HEK293 (cell line): ENCODE data around the gene STAMBPL1.

Source experiments
- CTCF ChIA-PET: fragments of 350-600 bp; formaldehyde crosslinking; extraction: SDS; loops from one replicate; lab custom pipeline; 2021; ENCODE audit warnings: antibody characterized with exemption; lab: Yijun Ruan, JAX
- POLR2A ChIA-PET: fragments of 300-600 bp; formaldehyde crosslinking; extraction: SDS; loops from one replicate; lab custom pipeline; 2020; ENCODE audit warnings: antibody characterized with exemption, inconsistent platforms; lab: Yijun Ruan, JAX
- H3K27ac ChIP-seq: fragments of 200-500 bp; sonication (Bioruptor generic); 2 replicates; pipeline ENCODE4 v1.5.1; 2014; ENCODE audit warnings: low read depth, low read length, control low read depth, inconsistent platforms; ENCODE audit errors: extremely low read depth
- H3K36me3 ChIP-seq, 2 experiments: fragments of 200-500 bp in 1 of 2; sonication (Bioruptor generic) in 1 of 2; 1 replicate in 1 of 2; 2 replicates in 1 of 2; pipeline ENCODE4 v1.5.1; 2014 to 2017; ENCODE audit warnings: inconsistent platforms in 2 of 2, low read length in 2 of 2; ENCODE audit not compliant: control insufficient read depth in 2 of 2, insufficient read depth in 1 of 2
- H3K4me1 ChIP-seq: fragments of 200-500 bp; sonication (Bioruptor generic); 2 replicates; pipeline ENCODE4 v1.5.1; 2014; ENCODE audit warnings: mild to moderate bottlenecking, low read length, inconsistent platforms; ENCODE audit not compliant: control insufficient read depth, insufficient read depth
- H3K4me3 ChIP-seq: 2 replicates; pipeline ENCODE4 v1.5.1; 2011; ENCODE audit warnings: low read depth, mild to moderate bottlenecking, control low read depth, low read length, moderate library complexity
- H3K9me3 ChIP-seq: fragments of 200-500 bp; sonication (Bioruptor generic); 2 replicates; pipeline ENCODE4 v1.5.1; 2014; ENCODE audit warnings: low read depth, low read length, inconsistent platforms; ENCODE audit not compliant: control insufficient read depth, insufficient read depth
- GLIS1 ChIP-seq: fragments of 450-650 bp; formaldehyde crosslinking; IDR thresholded peaks from 2 replicates; pipeline ENCODE4 v1.5.1; 2016; ENCODE audit warnings: missing biosample characterization, missing genetic modification characterization
- MEIS1 ChIP-seq: sonication (generic); formaldehyde crosslinking; IDR thresholded peaks from 2 replicates; pipeline ENCODE4 v1.8.1; 2022; ENCODE audit warnings: missing genetic modification reagents, mild to moderate bottlenecking, borderline replicate concordance
- ZBTB1 ChIP-seq: fragments of 450-650 bp; formaldehyde crosslinking; IDR thresholded peaks from 2 replicates; pipeline ENCODE4 v1.5.1; 2016; ENCODE audit warnings: missing biosample characterization, missing genetic modification characterization
- ZBTB49 ChIP-seq: fragments of 450-650 bp; formaldehyde crosslinking; IDR thresholded peaks from 2 replicates; pipeline ENCODE4 v1.5.1; 2016; ENCODE audit warnings: missing biosample characterization, missing genetic modification characterization, low read depth
- ZIC2 ChIP-seq: fragments of 450-650 bp; formaldehyde crosslinking; IDR thresholded peaks from 2 replicates; pipeline ENCODE4 v1.5.1; 2016; ENCODE audit warnings: missing biosample characterization, missing genetic modification characterization
- ZNF174 ChIP-seq: fragments of 450-650 bp; formaldehyde crosslinking; IDR thresholded peaks from 2 replicates; pipeline ENCODE4 v1.5.0; 2017; ENCODE audit warnings: missing biosample characterization, mild to moderate bottlenecking, missing genetic modification characterization
- ZNF510 ChIP-seq: fragments of 450-650 bp; formaldehyde crosslinking; IDR thresholded peaks from 2 replicates; pipeline ENCODE4 v1.5.1; 2018; ENCODE audit warnings: mild to moderate bottlenecking, missing genetic modification characterization, missing biosample characterization; ENCODE audit not compliant: insufficient replicate concordance
- ZNF530 ChIP-seq: fragments of 450-650 bp; formaldehyde crosslinking; IDR thresholded peaks from 2 replicates; pipeline ENCODE4 v1.5.1; 2016; ENCODE audit warnings: low read depth, missing biosample characterization, missing genetic modification characterization
- ZNF548 ChIP-seq: fragments of 450-650 bp; formaldehyde crosslinking; IDR thresholded peaks from 2 replicates; pipeline ENCODE4 v1.5.1; 2016; ENCODE audit warnings: missing biosample characterization, missing genetic modification characterization
- ZNF600 ChIP-seq: fragments of 450-650 bp; formaldehyde crosslinking; IDR thresholded peaks from 2 replicates; pipeline ENCODE4 v1.5.1; 2016; ENCODE audit warnings: missing biosample characterization, missing genetic modification characterization
- ZNF658 ChIP-seq: fragments of 450-650 bp; formaldehyde crosslinking; IDR thresholded peaks from 2 replicates; pipeline ENCODE4; 2016; ENCODE audit warnings: missing biosample characterization, missing genetic modification characterization
- ZNF791 ChIP-seq: fragments of 450-650 bp; formaldehyde crosslinking; IDR thresholded peaks from 2 replicates; pipeline ENCODE4 v1.5.1; 2016; ENCODE audit warnings: missing biosample characterization, missing genetic modification characterization
- TF ChIP-seq, protein P1 (sequence below): fragments of 450-650 bp; formaldehyde crosslinking; IDR thresholded peaks from 2 replicates; pipeline ENCODE4 v1.5.1; 2016; ENCODE audit warnings: missing biosample characterization, missing genetic modification characterization, low read depth
- TF ChIP-seq, protein P2 (sequence below): fragments of 450-650 bp; formaldehyde crosslinking; IDR thresholded peaks from 2 replicates; pipeline ENCODE4 v1.5.1; 2016; ENCODE audit warnings: missing biosample characterization, missing genetic modification characterization
- TF ChIP-seq, protein P3 (sequence below): sonication (generic); formaldehyde crosslinking; IDR thresholded peaks from 2 replicates; pipeline ENCODE4 v1.8.1; 2022; ENCODE audit warnings: mild to moderate bottlenecking, moderate library complexity, missing genetic modification reagents
- TF ChIP-seq, protein P4 (sequence below): fragments of 450-650 bp; formaldehyde crosslinking; IDR thresholded peaks from 2 replicates; pipeline ENCODE4 v1.5.1; 2016; ENCODE audit warnings: missing biosample characterization, missing genetic modification characterization

Gene STAMBPL1

DNA sequence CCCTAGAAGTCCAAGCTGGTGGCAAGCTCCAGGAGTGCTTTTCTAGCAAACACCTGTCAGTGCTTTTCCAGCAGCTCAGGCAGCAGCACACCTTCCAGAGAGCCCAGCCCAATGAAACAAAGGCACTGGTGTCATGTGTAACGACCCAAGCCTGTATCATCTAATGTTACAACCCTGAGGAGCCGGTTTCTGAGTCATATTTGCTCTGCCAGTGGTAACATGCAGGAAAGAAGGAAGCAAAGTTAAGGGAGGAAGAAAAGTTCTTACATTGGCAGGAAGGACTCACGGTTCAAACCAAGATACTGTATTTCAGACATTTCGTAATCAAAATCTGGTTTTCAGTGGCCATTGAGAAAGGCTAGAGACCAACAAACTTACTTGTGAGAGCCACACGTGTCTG is 28.3 kb upstream of the STAMBPL1 start, which contains the start of gene ANKRD22:
Gene ANKRD22 (minus strand): TSS at position 139 of the 400 bp plus-strand sequence. CDS start 237 bp downstream, outside the sequence.
- POLR2A ChIA-PET: no interaction called here
- H3K27ac ChIP-seq: no peak within 1 kb of the TSS
- CTCF ChIA-PET: interaction anchor here (0.6 to 3.6 kb wide), 5 partner anchors 9 to 1307 kb away, joined by 3 to 23 read pairs (median 3); no protein-coding TSS in a partner anchor
- H3K4me3 ChIP-seq: no peak within 1 kb of the TSS
- TF ChIP-seq MEIS1 (CRISPR knock-in tag) (no peak), ZNF600 (tag by site-specific recombination) (peak; percentile 45; the same call in 1 of the 2 replicates), GLIS1 (tag by site-specific recombination) (peak; percentile 44)
- H3K4me1 ChIP-seq: peaks cover 4% of the 10 kb centered on the region; the same call in 1 of the 2 replicates
- no peaks in the 10 kb centered on the region for H3K36me3 ChIP-seq
- H3K9me3 ChIP-seq: no peaks in the 10 kb centered on the region

- H3K36me3 ChIP-seq: no peaks in the 10 kb centered on the region
- POLR2A ChIA-PET: no interaction called here
- CTCF ChIA-PET: interaction anchor here (0.5 to 3.6 kb wide), 3 partner anchors 16 to 885 kb away, joined by 3 to 23 read pairs (median 3); no protein-coding TSS in a partner anchor
- H3K9me3 ChIP-seq: no peaks in the 10 kb centered on the region
- TF ChIP-seq, protein P1, sequence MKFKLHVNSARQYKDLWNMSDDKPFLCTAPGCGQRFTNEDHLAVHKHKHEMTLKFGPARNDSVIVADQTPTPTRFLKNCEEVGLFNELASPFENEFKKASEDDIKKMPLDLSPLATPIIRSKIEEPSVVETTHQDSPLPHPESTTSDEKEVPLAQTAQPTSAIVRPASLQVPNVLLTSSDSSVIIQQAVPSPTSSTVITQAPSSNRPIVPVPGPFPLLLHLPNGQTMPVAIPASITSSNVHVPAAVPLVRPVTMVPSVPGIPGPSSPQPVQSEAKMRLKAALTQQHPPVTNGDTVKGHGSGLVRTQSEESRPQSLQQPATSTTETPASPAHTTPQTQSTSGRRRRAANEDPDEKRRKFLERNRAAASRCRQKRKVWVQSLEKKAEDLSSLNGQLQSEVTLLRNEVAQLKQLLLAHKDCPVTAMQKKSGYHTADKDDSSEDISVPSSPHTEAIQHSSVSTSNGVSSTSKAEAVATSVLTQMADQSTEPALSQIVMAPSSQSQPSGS (tag by site-specific recombination): peak; percentile 9; the same call in 1 of the 2 replicates
- no peak for TF ChIP-seq ZBTB1
- no peak overlapping the region for H3K27ac ChIP-seq
- H3K4me3 ChIP-seq: no peak overlapping the region
- H3K4me1 ChIP-seq: peaks cover 4% of the 10 kb centered on the region; the same call in 1 of the 2 replicates
Measured at GRCh38 chr10:88852327-88852726, 27.7 kb upstream of the STAMBPL1 start.

GRCh38 chr10:88853155-88853881 is 26.7 kb upstream of the STAMBPL1 start:
- no peaks in the 10 kb centered on the region for H3K9me3 ChIP-seq
- H3K4me3 ChIP-seq: no peak overlapping the region
- no peak overlapping the region for H3K27ac ChIP-seq
- TF ChIP-seq, protein P2, sequence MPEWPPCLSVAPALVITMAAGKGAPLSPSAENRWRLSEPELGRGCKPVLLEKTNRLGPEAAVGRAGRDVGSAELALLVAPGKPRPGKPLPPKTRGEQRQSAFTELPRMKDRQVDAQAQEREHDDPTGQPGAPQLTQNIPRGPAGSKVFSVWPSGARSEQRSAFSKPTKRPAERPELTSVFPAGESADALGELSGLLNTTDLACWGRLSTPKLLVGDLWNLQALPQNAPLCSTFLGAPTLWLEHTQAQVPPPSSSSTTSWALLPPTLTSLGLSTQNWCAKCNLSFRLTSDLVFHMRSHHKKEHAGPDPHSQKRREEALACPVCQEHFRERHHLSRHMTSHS: no peak
- TF ChIP-seq ZIC2 (tag by site-specific recombination) (no peak), ZNF658 (tag by site-specific recombination) (no peak), ZBTB49 (tag by site-specific recombination) (no peak)
- CTCF ChIA-PET: interaction anchor here (0.5 to 3.6 kb wide), 3 partner anchors 17 to 884 kb away, joined by 3 to 23 read pairs (median 5); no protein-coding TSS in a partner anchor
- H3K36me3 ChIP-seq: no peaks in the 10 kb centered on the region
- peaks cover 4% of the 10 kb centered on the region; the same call in 1 of the 2 replicates for H3K4me1 ChIP-seq
- POLR2A ChIA-PET: no interaction called here

GRCh38 chr10:88854684-88855083 is 25.4 kb upstream of the STAMBPL1 start:
- no peaks in the 10 kb centered on the region for H3K9me3 ChIP-seq
- no peaks in the 10 kb centered on the region for H3K36me3 ChIP-seq
- H3K27ac ChIP-seq: no peak overlapping the region
- H3K4me3 ChIP-seq: no peak overlapping the region
- H3K4me1 ChIP-seq: peaks cover 8% of the 10 kb centered on the region; the same call in 1 of the 2 replicates
- ChIA-PET POLR2A (no interaction called here), CTCF (interaction anchor here (2.0 to 2.9 kb wide), 2 partner anchors 18 to 80 kb away, joined by 5 to 14 read pairs; no protein-coding TSS in a partner anchor)
- TF ChIP-seq ZNF510 (tag by site-specific recombination): no peak
- TF ChIP-seq, protein P3, sequence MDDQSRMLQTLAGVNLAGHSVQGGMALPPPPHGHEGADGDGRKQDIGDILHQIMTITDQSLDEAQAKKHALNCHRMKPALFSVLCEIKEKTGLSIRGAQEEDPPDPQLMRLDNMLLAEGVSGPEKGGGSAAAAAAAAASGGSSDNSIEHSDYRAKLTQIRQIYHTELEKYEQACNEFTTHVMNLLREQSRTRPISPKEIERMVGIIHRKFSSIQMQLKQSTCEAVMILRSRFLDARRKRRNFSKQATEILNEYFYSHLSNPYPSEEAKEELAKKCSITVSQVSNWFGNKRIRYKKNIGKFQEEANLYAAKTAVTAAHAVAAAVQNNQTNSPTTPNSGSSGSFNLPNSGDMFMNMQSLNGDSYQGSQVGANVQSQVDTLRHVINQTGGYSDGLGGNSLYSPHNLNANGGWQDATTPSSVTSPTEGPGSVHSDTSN (CRISPR knock-in tag): no peak
- no peak for TF ChIP-seq ZNF174 (tag by site-specific recombination)
- TF ChIP-seq ZNF791: no peak
- no peak for TF ChIP-seq ZNF548
- TF ChIP-seq ZNF530: no peak
- TF ChIP-seq, protein P4, sequence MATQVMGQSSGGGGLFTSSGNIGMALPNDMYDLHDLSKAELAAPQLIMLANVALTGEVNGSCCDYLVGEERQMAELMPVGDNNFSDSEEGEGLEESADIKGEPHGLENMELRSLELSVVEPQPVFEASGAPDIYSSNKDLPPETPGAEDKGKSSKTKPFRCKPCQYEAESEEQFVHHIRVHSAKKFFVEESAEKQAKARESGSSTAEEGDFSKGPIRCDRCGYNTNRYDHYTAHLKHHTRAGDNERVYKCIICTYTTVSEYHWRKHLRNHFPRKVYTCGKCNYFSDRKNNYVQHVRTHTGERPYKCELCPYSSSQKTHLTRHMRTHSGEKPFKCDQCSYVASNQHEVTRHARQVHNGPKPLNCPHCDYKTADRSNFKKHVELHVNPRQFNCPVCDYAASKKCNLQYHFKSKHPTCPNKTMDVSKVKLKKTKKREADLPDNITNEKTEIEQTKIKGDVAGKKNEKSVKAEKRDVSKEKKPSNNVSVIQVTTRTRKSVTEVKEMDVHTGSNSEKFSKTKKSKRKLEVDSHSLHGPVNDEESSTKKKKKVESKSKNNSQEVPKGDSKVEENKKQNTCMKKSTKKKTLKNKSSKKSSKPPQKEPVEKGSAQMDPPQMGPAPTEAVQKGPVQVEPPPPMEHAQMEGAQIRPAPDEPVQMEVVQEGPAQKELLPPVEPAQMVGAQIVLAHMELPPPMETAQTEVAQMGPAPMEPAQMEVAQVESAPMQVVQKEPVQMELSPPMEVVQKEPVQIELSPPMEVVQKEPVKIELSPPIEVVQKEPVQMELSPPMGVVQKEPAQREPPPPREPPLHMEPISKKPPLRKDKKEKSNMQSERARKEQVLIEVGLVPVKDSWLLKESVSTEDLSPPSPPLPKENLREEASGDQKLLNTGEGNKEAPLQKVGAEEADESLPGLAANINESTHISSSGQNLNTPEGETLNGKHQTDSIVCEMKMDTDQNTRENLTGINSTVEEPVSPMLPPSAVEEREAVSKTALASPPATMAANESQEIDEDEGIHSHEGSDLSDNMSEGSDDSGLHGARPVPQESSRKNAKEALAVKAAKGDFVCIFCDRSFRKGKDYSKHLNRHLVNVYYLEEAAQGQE (tag by site-specific recombination): no peak
